Measurements from ENCODE around the gene IGFBP4.
A peak's percentile ranks its signal among the peaks of the same experiment; 100 is the strongest.

IGFBP4 gene

DNA sequence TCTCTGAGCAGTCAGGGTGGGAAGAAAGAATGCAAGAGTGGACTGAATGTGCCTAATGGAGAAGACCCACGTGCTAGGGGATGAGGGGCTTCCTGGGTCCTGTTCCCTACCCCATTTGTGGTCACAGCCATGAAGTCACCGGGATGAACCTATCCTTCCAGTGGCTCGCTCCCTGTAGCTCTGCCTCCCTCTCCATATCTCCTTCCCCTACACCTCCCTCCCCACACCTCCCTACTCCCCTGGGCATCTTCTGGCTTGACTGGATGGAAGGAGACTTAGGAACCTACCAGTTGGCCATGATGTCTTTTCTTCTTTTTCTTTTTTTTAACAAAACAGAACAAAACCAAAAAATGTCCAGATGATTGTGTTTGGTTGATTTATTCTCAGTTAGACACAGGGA lies 14.1 kb downstream of the IGFBP4 start:
- DNase-seq: no peak

- DNase-seq: peak; percentile 94
Measured at GRCh38 chr17:40457964-40458791, 14.9 kb downstream of the IGFBP4 start.

DNA sequence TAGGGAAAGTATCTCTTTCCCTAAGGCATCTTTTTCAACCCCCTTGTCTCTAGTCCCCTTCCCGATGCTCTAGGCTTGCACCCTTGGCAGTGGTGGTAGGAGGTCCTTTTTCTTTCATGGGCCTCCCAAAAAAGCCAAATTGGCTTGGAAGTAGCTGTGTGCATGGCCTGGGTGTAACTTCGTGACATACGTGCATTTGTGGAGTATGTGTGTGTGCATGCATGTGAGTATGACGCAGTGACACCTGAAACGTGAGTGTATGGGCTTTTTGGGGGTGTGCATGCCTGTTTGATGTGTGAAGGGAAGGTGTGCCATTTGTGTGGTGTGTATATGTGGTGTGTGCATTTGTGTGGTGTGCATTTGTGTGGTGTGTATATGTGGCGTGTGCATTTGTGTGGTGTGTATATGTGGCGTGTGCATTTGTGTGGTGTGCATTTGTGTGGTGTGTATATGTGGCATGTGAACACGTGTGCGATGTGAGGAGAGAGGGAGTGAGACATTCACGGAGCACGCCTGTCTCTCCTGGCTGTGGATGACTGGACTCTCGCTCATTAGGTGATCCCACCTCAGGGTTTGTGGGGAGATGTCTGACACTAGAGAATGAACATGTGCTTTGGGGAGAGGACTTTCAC lies 15.7 kb downstream of the IGFBP4 start:
- DNase-seq: no peak

GRCh38 chr17:40459636-40460603 lies 16.7 kb downstream of the IGFBP4 start:
- no peak for DNase-seq

DNA sequence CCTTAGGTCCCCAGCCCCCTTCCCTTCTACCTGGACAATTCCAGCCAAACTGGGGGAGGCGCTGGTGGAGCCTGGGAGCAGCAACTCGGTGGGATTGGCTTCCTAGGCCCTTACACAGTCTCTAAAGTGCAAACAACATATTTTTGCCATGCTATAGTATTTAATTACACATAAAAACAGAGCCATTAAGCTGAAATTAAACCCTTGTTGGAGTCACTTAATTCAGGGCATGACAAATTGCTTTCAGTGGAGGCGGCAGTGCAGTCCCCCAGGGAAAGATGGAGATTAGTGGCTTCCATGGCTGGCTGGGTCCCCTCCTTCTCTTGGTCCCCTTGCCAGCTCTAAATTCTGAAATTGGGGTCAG lies 17.3 kb downstream of the IGFBP4 start:
- no peak for DNase-seq

- DNase-seq: no peak
Measured at GRCh38 chr17:40460968-40461731, 17.9 kb downstream of the IGFBP4 start.

GRCh38 chr17:40461732-40462342 lies 18.6 kb downstream of the IGFBP4 start:
- no peak for DNase-seq

- no peak for DNase-seq
Measured at GRCh38 chr17:40462343-40463121, 19.3 kb downstream of the IGFBP4 start.

GRCh38 chr17:40463122-40463550 lies 19.9 kb downstream of the IGFBP4 start:
- no peak for DNase-seq

DNA sequence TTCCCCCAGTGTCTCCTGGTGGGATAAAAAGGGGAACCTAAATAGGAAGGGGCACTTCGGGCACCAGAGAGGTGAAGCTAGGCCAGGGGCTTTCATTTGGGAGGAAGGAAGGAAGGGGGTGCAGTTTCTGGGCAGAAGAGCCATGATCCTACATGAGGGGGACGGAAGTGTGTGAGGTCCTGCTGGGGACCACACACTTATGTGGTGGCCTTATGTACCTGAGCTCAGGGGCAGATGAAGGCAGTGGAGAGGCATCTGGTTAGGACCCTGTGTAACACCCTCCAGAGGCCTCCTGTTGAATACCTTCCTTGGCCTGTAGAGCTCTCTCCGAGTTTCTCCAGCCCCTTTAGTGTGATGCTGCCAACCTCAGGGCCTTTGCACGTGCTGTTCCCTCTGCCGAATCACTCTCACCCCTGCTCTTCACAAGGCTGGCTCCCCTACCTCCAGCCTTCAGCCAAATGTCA lies 21.2 kb downstream of the IGFBP4 start:
- no peak for DNase-seq

- no peak for DNase-seq
Measured at GRCh38 chr17:40466298-40466971, 23.2 kb downstream of the IGFBP4 start.

DNA sequence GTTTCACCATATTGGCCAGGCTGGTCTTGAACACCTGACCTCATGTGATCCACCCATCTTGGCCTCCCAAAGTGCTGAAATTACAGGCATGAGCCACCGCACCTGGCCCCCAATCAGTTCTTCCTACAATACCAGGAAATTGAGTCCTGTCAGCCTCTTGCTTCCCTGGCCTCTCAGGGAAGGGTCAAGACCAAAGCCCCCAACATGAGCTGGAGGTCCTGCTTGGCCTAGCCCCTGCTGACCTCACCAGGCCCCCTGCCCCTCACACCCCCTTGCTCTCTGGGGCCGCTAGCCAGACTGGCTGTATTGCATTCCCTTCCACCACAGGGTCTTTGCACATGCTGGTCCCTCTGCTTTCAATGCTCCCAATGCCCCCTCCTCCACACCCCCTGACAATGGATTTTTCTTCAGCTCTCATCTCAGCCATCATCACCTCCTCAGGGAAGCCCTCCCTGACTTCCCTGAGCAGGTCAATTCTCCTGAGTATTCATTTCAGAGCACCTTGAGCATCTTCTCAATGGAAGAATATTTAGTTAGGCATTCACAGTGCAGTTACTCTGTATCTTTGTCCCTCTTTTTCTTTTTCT lies 24.1 kb downstream of the IGFBP4 start:
- DNase-seq: no peak

DNA sequence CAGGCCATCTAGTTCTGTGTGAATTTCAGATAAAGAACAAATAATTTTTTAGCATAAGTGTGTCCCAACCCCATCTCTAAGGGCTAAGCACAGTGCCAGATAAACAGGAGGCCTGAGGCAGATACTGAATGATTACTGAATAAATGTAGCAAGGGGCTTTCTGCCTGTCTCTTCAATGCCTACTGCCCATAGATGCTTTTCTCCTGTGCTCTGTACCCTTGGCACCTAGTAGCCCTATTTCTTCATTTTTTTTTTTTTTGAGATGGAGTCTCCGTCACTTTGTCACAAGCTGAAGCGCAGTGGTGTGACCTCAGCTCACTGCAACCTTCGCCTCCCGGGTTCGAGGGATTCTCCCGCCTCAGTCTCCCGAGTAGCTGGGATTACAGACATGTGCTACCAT lies 25.3 kb downstream of the IGFBP4 start:
- DNase-seq: no peak

- DNase-seq: no peak
Measured at GRCh38 chr17:40469805-40470675, 26.8 kb downstream of the IGFBP4 start.

GRCh38 chr17:40470932-40471828 lies 27.9 kb downstream of the IGFBP4 start:
- peak; percentile 91 for DNase-seq

DNA sequence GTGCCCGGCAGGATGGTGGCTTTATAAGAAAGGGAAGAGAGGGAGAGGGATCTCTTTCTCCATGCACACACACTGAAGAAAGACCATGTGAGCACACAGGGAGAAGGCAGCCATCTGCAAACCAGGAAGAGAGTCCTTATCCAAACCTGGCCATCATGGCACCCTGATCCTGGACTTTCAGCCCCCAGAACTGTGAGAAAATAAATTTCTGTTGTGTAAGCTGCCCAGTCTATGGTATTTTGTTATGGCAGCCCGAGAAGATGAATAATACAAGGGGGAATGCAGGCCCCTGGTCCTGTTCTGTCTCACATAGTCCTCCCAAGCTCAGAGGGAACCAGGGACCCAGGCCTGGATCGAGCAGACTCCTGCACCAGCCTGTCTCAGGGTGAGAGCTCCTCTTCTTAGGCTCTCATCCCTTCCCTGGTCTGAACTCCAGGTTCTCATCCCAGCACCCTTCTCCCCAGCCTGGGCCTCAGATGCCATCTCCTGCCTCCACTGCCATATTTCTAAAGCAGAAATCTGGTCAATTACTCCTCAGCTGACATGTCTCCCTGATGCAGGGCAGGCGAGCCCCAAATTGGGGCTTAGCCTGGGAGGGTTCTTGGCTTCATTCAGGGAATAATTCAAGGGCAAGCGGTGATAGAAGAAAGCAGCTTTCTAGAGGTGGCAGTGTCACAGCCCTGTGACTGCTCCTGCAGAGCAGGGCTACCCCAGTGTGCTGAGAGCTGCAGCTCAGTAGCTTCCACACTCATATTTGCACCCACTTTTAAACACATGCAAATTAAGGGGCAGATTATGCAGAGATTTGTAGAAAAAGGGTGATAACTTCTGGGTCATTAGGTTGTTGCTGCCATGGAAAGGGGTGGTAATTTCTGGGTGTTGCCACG lies 28.8 kb downstream of the IGFBP4 start:
- peak; percentile 58 for DNase-seq
